Body of pancreas (tissue), 4 donors: ENCODE results near the gene EXD3.

Experiments used
- CTCF ChIP-seq, 7 experiments: fragments of 450-650 bp in 4 of 7; fragments of 200-600 bp in 3 of 7; sonication (generic) in 3 of 7; IDR thresholded peaks; one replicate each; pipeline ENCODE4 v1.5.1; 2016 to 2019; ENCODE audit warnings: antibody characterized with exemption in 7 of 7
- POLR2A ChIP-seq, 3 donors: fragments of 450-650 bp; IDR thresholded peaks; one replicate each; pipeline ENCODE4 v1.6.1; 2016; ENCODE audit warnings: antibody characterized with exemption in 3 of 3, mild to moderate bottlenecking in 2 of 3

- TF ChIP-seq POLR2A (IDR thresholded peaks at IDR 0.05) (no peak), CTCF (IDR thresholded peaks at IDR 0.05) (no peak)
These were observed 156.1 kb downstream of the EXD3 start for GRCh38 chr9:137266585-137267453.
